ENCODE results near the gene PEX7.
"Not testable (repeated sequence)": the region's sequence is repeated elsewhere in the genome, so short reads cannot be mapped to it uniquely, and the experiment has no call there.

GRCh38 chr6:136876469-136876868 is 54.1 kb downstream of the PEX7 start:
- TF ChIP-seq EZH2 (IDR thresholded peaks at IDR 0.05; ENCODE audit: borderline replicate concordance, low read length); CTCF (conservative IDR thresholded peaks at IDR 0.05 in 1 of 2, IDR thresholded peaks at IDR 0.05 in 1 of 2; ENCODE audit: extremely low read depth in 1 of 2, insufficient read depth in 1 of 2, low read depth in 1 of 2, low read length in 2 of 2): not testable (repeated sequence)

Measured in mammary epithelial cell (primary cell).